Upper lobe of left lung (tissue), 6 donors: Measurements from ENCODE around the gene CLEC4C. TPM values are rescaled to one million over a fixed set of nuclear protein-coding genes. Genes with fewer than 3 reads are reported as not detected.

Experiments used
- ATAC-seq, 2 donors: fragments of 200-7000 bp; cut with Tn5 transposase; one replicate each; pipeline ENCODE4 v1.9.1; 2022; ENCODE audit warnings: mild to moderate bottlenecking in 2 of 2, moderate library complexity in 2 of 2; ENCODE audit not compliant: low FRiP score in 2 of 2
- DNase-seq, 2 donors: peaks; one replicate each; pipeline ENCODE4 v3.0.0-alpha.2; 2019 to 2020
- H3K27ac ChIP-seq, 4 donors: fragments of 200-600 bp; sonication (generic); one replicate each; pipeline ENCODE4 v1.5.1; 2016 to 2019
- H3K27me3 ChIP-seq, 4 donors: fragments of 200-600 bp; sonication (generic); one replicate each; pipeline ENCODE4 v1.5.1; 2017 to 2019
- H3K36me3 ChIP-seq, 4 donors: fragments of 200-600 bp; sonication (generic); one replicate each; pipeline ENCODE4 v1.5.1; 2016 to 2019
- H3K4me1 ChIP-seq, 4 donors: fragments of 200-600 bp; sonication (generic); one replicate each; pipeline ENCODE4 v1.5.1; 2018 to 2019
- H3K4me3 ChIP-seq, 4 donors: fragments of 200-600 bp; sonication (generic); one replicate each; pipeline ENCODE4 v1.5.1; 2017 to 2019; ENCODE audit warnings: mild to moderate bottlenecking in 2 of 4, moderate library complexity in 1 of 4
- H3K9me3 ChIP-seq, 4 donors: fragments of 200-600 bp; sonication (generic); one replicate each; pipeline ENCODE4 v1.5.1; 2018 to 2019
- EP300 ChIP-seq, 4 donors: sonication (generic); formaldehyde crosslinking; IDR thresholded peaks; one replicate each; pipeline ENCODE4 v1.5.1; 2017; ENCODE audit warnings: antibody characterized with exemption in 4 of 4, control low read depth in 2 of 4
- POLR2A ChIP-seq, 4 donors: fragments of 450-650 bp; IDR thresholded peaks; one replicate each; pipeline ENCODE4 v1.5.1; 2016 to 2017; ENCODE audit warnings: antibody characterized with exemption in 4 of 4, mild to moderate bottlenecking in 2 of 4
- POLR2AphosphoS5 ChIP-seq, 2 donors: sonication (generic); formaldehyde crosslinking; IDR thresholded peaks; one replicate each; pipeline ENCODE4 v1.5.1; 2017; ENCODE audit warnings: antibody characterized with exemption in 2 of 2
- WGBS, 2 donors: methylation state at CpG; one replicate each; pipeline ENCODE4 v1.1.5; 2017 to 2018; 5-methylcytosine and 5-hydroxymethylcytosine counted together
- small RNA-seq, 4 donors: library from RNA; depleted of rRNA; stranded (forward); fragments of <200 nt; gene quantifications; one replicate each; pipeline ENCODE3, GENCODE V24; 2016
- total RNA-seq, 6 donors: library from RNA; depleted of rRNA in 4 of 6; stranded (reverse); fragments of >200 nt in 4 of 6; gene quantifications; one replicate each; pipeline versions ENCODE4 v1.1.0 to v1.2.1, GENCODE V29; 2016 to 2021
- TF ChIP-seq, protein P1 (sequence below), 6 experiments: fragments of 450-650 bp in 4 of 6; fragments of 200-600 bp in 2 of 6; sonication (generic) in 2 of 6; IDR thresholded peaks; one replicate each; pipeline ENCODE4 v1.5.1; 2016 to 2019; ENCODE audit warnings: antibody characterized with exemption in 6 of 6
- donor health status: DM: no; HTN: no; CAD: no; lungs with moderate emphysema.
- donor health status: DM: no; HTN: yes; CAD: no; lungs with severe emphysema.

CLEC4C gene
- total RNA-seq, 6 donors from 2014 or later = not detected

DNA sequence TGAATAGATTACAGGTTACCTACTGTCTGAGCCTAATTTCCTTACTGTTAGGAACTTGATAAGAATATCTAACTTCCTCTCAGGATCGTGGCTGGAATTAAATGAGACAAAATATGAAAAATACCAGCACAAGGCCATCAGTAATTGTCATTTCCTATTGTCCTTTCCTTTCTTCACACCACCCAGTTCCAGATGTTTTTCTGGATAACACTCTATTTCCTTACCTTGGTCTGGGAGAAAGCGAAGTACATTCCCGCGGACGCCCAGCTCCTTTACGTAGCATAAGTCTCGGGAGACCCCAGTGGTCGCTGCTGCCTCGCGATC is 52.0 kb downstream of the CLEC4C start:
- Histone ChIP-seq H3K27ac (no peak overlapping the region), H3K4me1 (peaks cover 0 to 12% (median 6%) of the 10 kb centered on the region in 4 donors), H3K27me3 (no peaks in the 10 kb centered on the region), H3K9me3 (no peaks in the 10 kb centered on the region), H3K36me3 (no peaks in the 10 kb centered on the region), H3K4me3 (peak overlapping the region in 1 of 4 donors; percentile 10)
- TF ChIP-seq POLR2A (IDR thresholded peaks at IDR 0.05) (no peak), EP300 (IDR thresholded peaks at IDR 0.05) (no peak), POLR2AphosphoS5 (IDR thresholded peaks at IDR 0.05) (no peak)
- TF ChIP-seq, protein P1, sequence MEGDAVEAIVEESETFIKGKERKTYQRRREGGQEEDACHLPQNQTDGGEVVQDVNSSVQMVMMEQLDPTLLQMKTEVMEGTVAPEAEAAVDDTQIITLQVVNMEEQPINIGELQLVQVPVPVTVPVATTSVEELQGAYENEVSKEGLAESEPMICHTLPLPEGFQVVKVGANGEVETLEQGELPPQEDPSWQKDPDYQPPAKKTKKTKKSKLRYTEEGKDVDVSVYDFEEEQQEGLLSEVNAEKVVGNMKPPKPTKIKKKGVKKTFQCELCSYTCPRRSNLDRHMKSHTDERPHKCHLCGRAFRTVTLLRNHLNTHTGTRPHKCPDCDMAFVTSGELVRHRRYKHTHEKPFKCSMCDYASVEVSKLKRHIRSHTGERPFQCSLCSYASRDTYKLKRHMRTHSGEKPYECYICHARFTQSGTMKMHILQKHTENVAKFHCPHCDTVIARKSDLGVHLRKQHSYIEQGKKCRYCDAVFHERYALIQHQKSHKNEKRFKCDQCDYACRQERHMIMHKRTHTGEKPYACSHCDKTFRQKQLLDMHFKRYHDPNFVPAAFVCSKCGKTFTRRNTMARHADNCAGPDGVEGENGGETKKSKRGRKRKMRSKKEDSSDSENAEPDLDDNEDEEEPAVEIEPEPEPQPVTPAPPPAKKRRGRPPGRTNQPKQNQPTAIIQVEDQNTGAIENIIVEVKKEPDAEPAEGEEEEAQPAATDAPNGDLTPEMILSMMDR (IDR thresholded peaks at IDR 0.05) = no peak
- DNase-seq (no peak), ATAC-seq (no peak)
- whole genome bisulfite sequencing, 2 donors = 14 to 19% methylated on average over 10 of the region's 10 CpGs

GRCh38 chr12:7694556-7695236 is 52.5 kb downstream of the CLEC4C start:
- TF ChIP-seq EP300 (IDR thresholded peaks at IDR 0.05) = no peak
- TF ChIP-seq POLR2A (IDR thresholded peaks at IDR 0.05) = no peak
- no peak for TF ChIP-seq POLR2AphosphoS5 (IDR thresholded peaks at IDR 0.05)
- TF ChIP-seq, protein P1 (IDR thresholded peaks at IDR 0.05) = no peak
- Histone ChIP-seq H3K27me3 (no peaks in the 10 kb centered on the region), H3K27ac (no peak overlapping the region), H3K36me3 (no peaks in the 10 kb centered on the region), H3K4me3 (no peak overlapping the region), H3K9me3 (no peaks in the 10 kb centered on the region), H3K4me1 (peaks cover 0 to 12% (median 6%) of the 10 kb centered on the region in 4 donors)
- DNase-seq = no peak
- 65 to 66% methylated on average over 3 of the region's 3 CpGs for WGBS, 2 donors
- ATAC-seq = no peak

GRCh38 chr12:7693793-7694192 is 53.4 kb downstream of the CLEC4C start:
- no peaks in the 10 kb centered on the region for H3K27me3 ChIP-seq
- H3K36me3 ChIP-seq = no peaks in the 10 kb centered on the region
- WGBS, 2 donors = 60 to 65% methylated on average over 6 of the region's 6 CpGs
- no peaks in the 10 kb centered on the region for H3K9me3 ChIP-seq
- no peak overlapping the region for H3K4me3 ChIP-seq
- ATAC-seq = peak; percentile 35 to 43
- peaks cover 0 to 12% (median 6%) of the 10 kb centered on the region in 4 donors for H3K4me1 ChIP-seq
- no peak for DNase-seq
- no peak overlapping the region for H3K27ac ChIP-seq
- TF ChIP-seq POLR2A (IDR thresholded peaks at IDR 0.05) (no peak), EP300 (IDR thresholded peaks at IDR 0.05) (no peak), POLR2AphosphoS5 (IDR thresholded peaks at IDR 0.05) (no peak)
- TF ChIP-seq, protein P1 (IDR thresholded peaks at IDR 0.05) = no peak

GRCh38 chr12:7681535-7681934 is 65.6 kb downstream of the CLEC4C start:
- Histone ChIP-seq H3K4me3 (no peak overlapping the region), H3K27ac (no peak overlapping the region), H3K27me3 (no peaks in the 10 kb centered on the region), H3K4me1 (no peaks in the 10 kb centered on the region), H3K36me3 (no peaks in the 10 kb centered on the region), H3K9me3 (no peaks in the 10 kb centered on the region)
- WGBS, 2 donors = 48 to 53% methylated on average over 2 of the region's 2 CpGs
- TF ChIP-seq POLR2A (IDR thresholded peaks at IDR 0.05) (no peak), POLR2AphosphoS5 (IDR thresholded peaks at IDR 0.05) (no peak), EP300 (IDR thresholded peaks at IDR 0.05) (no peak)
- TF ChIP-seq, protein P1 (IDR thresholded peaks at IDR 0.05) = no peak
- DNase-seq (no peak), ATAC-seq (no peak)

Small RNA genes within 50 kb of the gene (small RNA-seq; reads per million reads assigned to genes)
- gene RF00019 = 0 reads per million in 4 donors

Other genes with a start within 250 kb of the CLEC4C start
- 100 to 1,000 TPM; 267 to 721 (median 394) TPM for gene CD163, start 243.6 kb downstream of the CLEC4C start, total RNA-seq
- not detected for gene APOBEC1, start 81.5 kb downstream of the CLEC4C start, total RNA-seq
- gene GDF3, start 51.6 kb downstream of the CLEC4C start, total RNA-seq = under 1 TPM in 1 of 6 donors, not detected in 5; 0.20 TPM
- not detected for gene DPPA3, start 35.9 kb downstream of the CLEC4C start, total RNA-seq
- not detected for gene NANOGNB, start 17.8 kb upstream of the CLEC4C start, total RNA-seq
- under 1 TPM in 2 of 6 donors, not detected in 4; 0.37 to 0.54 TPM for gene NANOG, start 42.0 kb upstream of the CLEC4C start, total RNA-seq
- 1 to 10 TPM in 1 of 6 donors, under 1 TPM in 1, not detected in 4; 0.17 to 3.2 TPM for gene SLC2A14, start 125.5 kb upstream of the CLEC4C start, total RNA-seq
- gene SLC2A3, start 188.8 kb upstream of the CLEC4C start, total RNA-seq = 100 to 1,000 TPM in 2 of 6 donors, 10 to 100 TPM in 4; 43.0 to 148 (median 63.4) TPM